Breast epithelium (tissue), 3 donors: Measurements from ENCODE around the gene GCDH.

Source experiments
- CTCF ChIP-seq, 3 donors: fragments of 450-650 bp; IDR thresholded peaks; one replicate each; pipeline ENCODE4 v1.5.1; 2016 to 2017; ENCODE audit warnings: antibody characterized with exemption in 3 of 3, mild to moderate bottlenecking in 3 of 3, moderate library complexity in 3 of 3
- POLR2A ChIP-seq: fragments of 450-650 bp; IDR thresholded peaks from one replicate; pipeline ENCODE4 v1.6.1; 2016; ENCODE audit warnings: antibody characterized with exemption, mild to moderate bottlenecking, moderate library complexity
- POLR2AphosphoS5 ChIP-seq, 3 donors: sonication (generic); formaldehyde crosslinking; IDR thresholded peaks; one replicate each; pipeline ENCODE4 v1.6.1; 2017; ENCODE audit warnings: antibody characterized with exemption in 3 of 3

GRCh38 chr19:12872255-12872654, 18.7 kb upstream of the GCDH start:
- no peak for TF ChIP-seq CTCF (IDR thresholded peaks at IDR 0.05)
- no peak for TF ChIP-seq POLR2A
- TF ChIP-seq POLR2AphosphoS5 (IDR thresholded peaks at IDR 0.05) = no peak
